ENCODE measurements around the gene RPL39L.

DNA sequence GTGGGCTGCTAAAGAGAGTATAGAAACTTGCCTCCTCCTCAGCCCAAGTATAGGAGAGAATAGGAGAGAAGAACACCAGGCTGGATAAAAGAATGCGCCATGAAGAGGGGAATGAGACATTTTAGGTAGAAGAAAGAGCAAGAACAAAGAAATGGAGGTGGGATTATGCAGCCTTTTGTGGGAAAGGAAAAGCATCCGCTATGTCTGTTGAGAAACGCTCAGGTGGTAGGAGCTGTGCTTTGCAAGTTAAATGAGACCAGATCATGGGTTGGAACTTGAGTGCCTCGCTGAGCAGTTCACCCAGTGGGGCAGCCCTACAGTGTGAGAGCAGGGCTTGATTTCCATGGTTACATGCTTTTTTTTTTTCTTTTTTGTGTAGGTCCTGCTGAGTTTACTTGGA lies 46.5 kb upstream of the RPL39L start:
- TF ChIP-seq, protein P1, sequence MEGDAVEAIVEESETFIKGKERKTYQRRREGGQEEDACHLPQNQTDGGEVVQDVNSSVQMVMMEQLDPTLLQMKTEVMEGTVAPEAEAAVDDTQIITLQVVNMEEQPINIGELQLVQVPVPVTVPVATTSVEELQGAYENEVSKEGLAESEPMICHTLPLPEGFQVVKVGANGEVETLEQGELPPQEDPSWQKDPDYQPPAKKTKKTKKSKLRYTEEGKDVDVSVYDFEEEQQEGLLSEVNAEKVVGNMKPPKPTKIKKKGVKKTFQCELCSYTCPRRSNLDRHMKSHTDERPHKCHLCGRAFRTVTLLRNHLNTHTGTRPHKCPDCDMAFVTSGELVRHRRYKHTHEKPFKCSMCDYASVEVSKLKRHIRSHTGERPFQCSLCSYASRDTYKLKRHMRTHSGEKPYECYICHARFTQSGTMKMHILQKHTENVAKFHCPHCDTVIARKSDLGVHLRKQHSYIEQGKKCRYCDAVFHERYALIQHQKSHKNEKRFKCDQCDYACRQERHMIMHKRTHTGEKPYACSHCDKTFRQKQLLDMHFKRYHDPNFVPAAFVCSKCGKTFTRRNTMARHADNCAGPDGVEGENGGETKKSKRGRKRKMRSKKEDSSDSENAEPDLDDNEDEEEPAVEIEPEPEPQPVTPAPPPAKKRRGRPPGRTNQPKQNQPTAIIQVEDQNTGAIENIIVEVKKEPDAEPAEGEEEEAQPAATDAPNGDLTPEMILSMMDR (IDR thresholded peaks at IDR 0.05): no peak
- no peak for TF ChIP-seq POLR2A (IDR thresholded peaks at IDR 0.05)
